Keratinocyte (primary cell): Measurements from ENCODE around the gene DNAH11.

ENCODE experiments used
- CTCF ChIP-seq, 3 experiments: IDR thresholded peaks in 1 of 3; conservative IDR thresholded peaks in 1 of 3; optimal IDR thresholded peaks in 1 of 3; 2 replicates in 2 of 3; 3 replicates in 1 of 3; pipeline versions ENCODE3 to v1.5.1; 2011; ENCODE audit warnings: low read length in 3 of 3, mild to moderate bottlenecking in 3 of 3, moderate library complexity in 2 of 3, control low read depth in 1 of 3, inconsistent platforms in 1 of 3; ENCODE audit not compliant: insufficient read depth in 2 of 3; ENCODE audit errors: extremely low read depth in 1 of 3
- EZH2 ChIP-seq: IDR thresholded peaks from one replicate; pipeline ENCODE4 v1.6.1; 2012; ENCODE audit warnings: inconsistent platforms, mild to moderate bottlenecking, low read length, moderate library complexity

- no peak for TF ChIP-seq CTCF (optimal IDR thresholded peaks at IDR 0.05 in 1 of 3, IDR thresholded peaks at IDR 0.05 in 1 of 3, conservative IDR thresholded peaks at IDR 0.05 in 1 of 3; ENCODE audit: extremely low read depth in 1 of 3, insufficient read depth in 2 of 3, low read length in 3 of 3)
- no peak for TF ChIP-seq EZH2
These were observed 164.7 kb downstream of the DNAH11 start for GRCh38 chr7:21707566-21707965.
